Measurements from ENCODE around the gene ALB.
"Not testable (repeated sequence)": the region's sequence is repeated elsewhere in the genome, so short reads cannot be mapped to it uniquely, and the experiment has no call there.

- TF ChIP-seq POLR2A (IDR thresholded peaks at IDR 0.05; ENCODE audit: low read depth, low read length); POLR2AphosphoS5 (IDR thresholded peaks at IDR 0.05; ENCODE audit: low read depth, low read length); TAF1 (IDR thresholded peaks at IDR 0.05; ENCODE audit: borderline replicate concordance, low read depth, low read length): not testable (repeated sequence)
Measured at GRCh38 chr4:73369506-73370199, 34.4 kb upstream of the ALB start.
